Heart left ventricle (tissue), 16 donors: Measurements from ENCODE around the gene FAXDC2. TPM values are rescaled to one million over a fixed set of nuclear protein-coding genes. Genes with fewer than 3 reads are reported as not detected.

Experiments used
- ATAC-seq, 4 donors: fragments of 200-7000 bp; cut with Tn5 transposase; one replicate each; pipeline ENCODE4 v1.9.1; 2020 to 2022; ENCODE audit warnings: moderate library complexity in 4 of 4, mild to moderate bottlenecking in 3 of 4, moderate number of reproducible peaks in 1 of 4
- DNase-seq, 5 donors: peaks; one replicate each; pipeline ENCODE4 v3.0.0-alpha.2; 2020
- H3K27ac ChIP-seq, 12 donors: fragments of 200-600 bp; sonication (generic) in 4 of 12; one replicate each; pipeline versions ENCODE4 v1.5.0 to v1.8.0; 2016 to 2022; ENCODE audit warnings: mild to moderate bottlenecking in 2 of 12
- H3K27me3 ChIP-seq, 9 donors: fragments of 200-600 bp; sonication (generic) in 2 of 9; one replicate each; pipeline versions ENCODE4 v1.5.1 to v1.8.0; 2016 to 2022; ENCODE audit warnings: mild to moderate bottlenecking in 3 of 9
- H3K36me3 ChIP-seq, 9 donors: fragments of 200-600 bp; sonication (generic) in 2 of 9; one replicate each; pipeline versions ENCODE4 v1.5.0 to v1.8.0; 2018 to 2022; ENCODE audit warnings: mild to moderate bottlenecking in 2 of 9
- H3K4me1 ChIP-seq, 12 donors: fragments of 200-600 bp; sonication (generic) in 4 of 12; one replicate each; pipeline versions ENCODE4 v1.5.0 to v1.8.0; 2016 to 2022; ENCODE audit warnings: mild to moderate bottlenecking in 3 of 12
- H3K4me3 ChIP-seq, 12 donors: fragments of 200-600 bp; sonication (generic) in 4 of 12; one replicate each; pipeline versions ENCODE4 v1.5.0 to v1.8.0; 2017 to 2022; ENCODE audit warnings: mild to moderate bottlenecking in 9 of 12, moderate library complexity in 4 of 12
- H3K9me3 ChIP-seq, 12 donors: fragments of 200-600 bp; sonication (generic) in 4 of 12; one replicate each; pipeline versions ENCODE4 v1.5.0 to v1.8.0; 2016 to 2022; ENCODE audit warnings: mild to moderate bottlenecking in 1 of 12
- CTCF ChIP-seq, 12 donors: fragments of 200-600 bp; sonication (generic) in 4 of 12; IDR thresholded peaks; one replicate each; pipeline versions ENCODE4 v1.5.0 to v1.8.0; 2018 to 2022; ENCODE audit warnings: antibody characterized with exemption in 12 of 12, mild to moderate bottlenecking in 5 of 12
- POLR2A ChIP-seq, 2 donors: fragments of 450-650 bp; IDR thresholded peaks; one replicate each; pipeline ENCODE4 v1.6.1; 2017; ENCODE audit warnings: antibody characterized with exemption in 2 of 2, mild to moderate bottlenecking in 2 of 2, moderate library complexity in 2 of 2
- WGBS, 4 donors: extraction: QIAGEN DNeasy Blood & Tissue Kit in 2 of 4; methylation state at CpG; one replicate each; pipeline versions ENCODE4 v1.1.5 to v1.1.7; 2013 to 2018; 5-methylcytosine and 5-hydroxymethylcytosine counted together
- intact Hi-C, 10 donors: fragments of 100-400 bp; cut with DNase I; formaldehyde crosslinking; loops; one replicate each; pipeline versions ENCODE4 v1.11.1 to v1.14.2; 2022
- polyA plus RNA-seq, 2 donors: library from polyadenylated mRNA; stranded (reverse); fragments of 200-250 nt; gene quantifications; one replicate each; pipeline ENCODE4 v1.2.3, GENCODE V29; 2013
- total RNA-seq, 9 donors: library from RNA; depleted of rRNA in 2 of 9; stranded (reverse); fragments of >200 nt in 2 of 9; fragmentation: NEBNext Ultra II Directional in 3 of 9; extraction: Animal tissue kit (Norgen Biotek cat#: 25700) in 3 of 9; gene quantifications; one replicate each; pipeline versions ENCODE4 v1.1.0 to v1.2.4, GENCODE V29; 2016 to 2023
- donor health status: ischemic (EF 13 %, LVEDD 7.1; RV severe dilation, severe dysfunction).
- donor health status: healthy with polysubstance abuse.
- donor health status: DM: no; HTN: yes; CAD: no.
- donor health status: DM: no; HTN: no; CAD: no.
- donor health status: ischemic (EF 25% LVEDD 6.9; RV normal size, moderate dysfunction).
- donor health status: ischemic (EF 25% LVEDD 5.7; RV mildly dilated, moderate dysfunction).
- donor health status: healthy.
- donor health status: DM: yes; HTN: yes; CAD: no.
- donor health status: ischemic (EF 35%, LVEDD 5.7; RV mildly dilated, moderate dysfunction).
- donor health status: nonischemic (EF 11% LVEDD 7.7; RV severe dilation, severe dysfunction).
- donor health status: DM: yes; HTN: yes; CAD: no.
- donor health status: PGD.
- donor health status: ischemic (EF 29% LVEDD 5.4; RV normal size, mild dysfunction).
- donor health status: nonischemic (EF 23%, LVEDD 6.1; RV moderate dilation, normal function).

The FAXDC2 gene
- total and polyA plus RNA-seq, 11 donors: 5.3 to 39.5 (median 21.9) TPM

DNA sequence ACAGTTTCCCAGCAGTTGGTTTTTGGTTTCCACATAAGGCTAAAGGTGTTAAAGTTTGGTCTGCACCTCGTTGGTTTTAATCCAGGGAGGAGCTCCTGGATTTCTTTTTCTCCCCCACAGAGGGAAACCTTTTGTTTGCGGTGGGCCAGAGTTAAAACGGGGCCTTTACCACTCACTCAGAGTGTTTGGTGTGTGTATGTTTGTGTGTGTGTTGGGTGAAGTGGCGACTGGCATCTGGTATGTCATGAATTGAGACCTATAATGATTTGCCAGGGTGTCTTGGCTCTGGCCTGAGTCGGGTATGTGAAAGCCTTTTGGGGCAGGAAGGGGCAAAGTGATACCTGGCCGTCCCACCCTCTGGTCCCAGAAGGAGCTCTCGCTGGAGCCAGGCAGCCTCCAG lies 30.9 kb downstream of the FAXDC2 start:
- intact Hi-C loops: loop anchor here in 2 of 10 donors (10.0 kb wide), 2 partner anchors 65 to 75 kb away; partner anchors contain the start of gene LARP1 (in 1 of the 2)
- WGBS, 4 donors: 65 to 83% (median 76%) methylated on average over 6 to 7 of the region's 7 CpGs
- H3K27ac ChIP-seq: peak overlapping the region in 4 of 12 donors; percentile 32 to 46 (median 42)

DNA sequence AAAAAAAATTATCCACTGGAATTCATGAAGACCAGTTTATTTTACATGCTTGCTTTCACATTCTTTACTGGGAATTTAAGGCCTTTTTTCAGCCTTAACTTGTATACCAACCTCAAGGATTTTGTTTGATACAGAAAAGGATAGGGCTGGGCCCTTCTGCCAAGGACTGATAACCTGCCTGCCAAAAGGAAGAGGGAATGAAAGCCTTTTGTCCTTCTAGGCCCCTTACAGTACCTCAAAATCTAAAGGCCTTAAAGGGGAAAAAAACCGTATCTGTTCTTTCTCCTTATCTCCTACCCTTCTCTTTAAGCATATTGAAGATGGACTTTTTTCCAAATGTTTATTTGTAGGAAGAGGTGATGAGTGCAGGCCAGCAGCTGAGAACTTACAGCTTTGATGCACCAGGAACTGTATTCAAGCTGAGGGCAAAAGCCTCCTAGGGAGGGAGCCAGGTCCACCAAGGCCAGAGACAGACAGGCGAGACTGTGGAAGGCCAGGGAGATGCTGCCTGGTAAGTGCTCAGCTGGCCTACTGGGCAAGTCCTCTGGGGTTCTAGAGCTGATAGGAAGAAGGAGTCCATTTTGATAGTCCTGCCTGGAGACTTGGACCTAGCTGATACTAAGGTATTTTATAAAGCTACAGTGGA lies 31.8 kb downstream of the FAXDC2 start:
- no peak for TF ChIP-seq POLR2A (IDR thresholded peaks at IDR 0.05)
- no peak for TF ChIP-seq CTCF (IDR thresholded peaks at IDR 0.05)
- peak overlapping the region in 7 of 12 donors; percentile 6 to 46 (median 38) for H3K27ac ChIP-seq
- WGBS, 4 donors: 68 to 74% (median 69%) methylated on average over 2 of the region's 2 CpGs

More for the DNA sequence above, 30.9 kb downstream of the FAXDC2 start:
- DNase-seq (no peak), ATAC-seq (no peak)
- Histone ChIP-seq H3K9me3 (no peaks in the 10 kb centered on the region), H3K27me3 (no peaks in the 10 kb centered on the region), H3K36me3 (peaks cover 0 to 100% (median 96%) of the 10 kb centered on the region in 9 donors), H3K4me3 (no peak overlapping the region), H3K4me1 (peaks cover 0 to 29% (median 8%) of the 10 kb centered on the region in 12 donors)
- TF ChIP-seq CTCF (IDR thresholded peaks at IDR 0.05): no peak
- no peak for TF ChIP-seq POLR2A (IDR thresholded peaks at IDR 0.05)

GRCh38 chr5:154817815-154818214 lies 32.6 kb downstream of the FAXDC2 start:
- TF ChIP-seq POLR2A (IDR thresholded peaks at IDR 0.05): no peak
- no peak for TF ChIP-seq CTCF (IDR thresholded peaks at IDR 0.05)
- DNase-seq (no peak), ATAC-seq (no peak)
- Histone ChIP-seq H3K9me3 (no peaks in the 10 kb centered on the region), H3K27ac (peak overlapping the region in 1 of 12 donors; percentile 32), H3K4me1 (peaks cover 0 to 29% (median 8%) of the 10 kb centered on the region in 12 donors), H3K27me3 (no peaks in the 10 kb centered on the region), H3K36me3 (peaks cover 0 to 100% (median 96%) of the 10 kb centered on the region in 9 donors), H3K4me3 (no peak overlapping the region)
- WGBS, 4 donors: 83 to 87% (median 83%) methylated on average over 6 of the region's 6 CpGs
- intact Hi-C loops: loop anchor here in 2 of 10 donors (10.0 kb wide), 2 partner anchors 63 to 77 kb away; partner anchors contain the start of gene LARP1 (in 1 of the 2)

More for the DNA sequence above, 31.8 kb downstream of the FAXDC2 start:
- Histone ChIP-seq H3K27me3 (no peaks in the 10 kb centered on the region), H3K4me3 (no peak overlapping the region), H3K9me3 (no peaks in the 10 kb centered on the region), H3K36me3 (peaks cover 0 to 100% (median 96%) of the 10 kb centered on the region in 9 donors), H3K4me1 (peaks cover 0 to 29% (median 8%) of the 10 kb centered on the region in 12 donors)
- intact Hi-C loops: loop anchor here in 2 of 10 donors (10.0 kb wide), 2 partner anchors 64 to 76 kb away; partner anchors contain the start of gene LARP1 (in 1 of the 2)
- DNase-seq: no peak
- ATAC-seq: no peak

GRCh38 chr5:154816891-154817492 lies 33.4 kb downstream of the FAXDC2 start:
- Histone ChIP-seq H3K4me1 (peaks cover 0 to 24% (median 8%) of the 10 kb centered on the region in 12 donors), H3K36me3 (peaks cover 0 to 100% (median 95%) of the 10 kb centered on the region in 9 donors), H3K4me3 (no peak overlapping the region), H3K27me3 (no peaks in the 10 kb centered on the region), H3K27ac (peak overlapping the region in 3 of 12 donors; percentile 8 to 28 (median 9)), H3K9me3 (no peaks in the 10 kb centered on the region)
- no peak for DNase-seq
- ATAC-seq: no peak
- TF ChIP-seq CTCF (IDR thresholded peaks at IDR 0.05): no peak
- intact Hi-C loops: loop anchor here in 2 of 10 donors (10.0 kb wide), 2 partner anchors 62 to 78 kb away; partner anchors contain the start of gene LARP1 (in 1 of the 2)
- 71 to 82% (median 75%) methylated on average over 5 of the region's 5 CpGs for WGBS, 4 donors
